GM12874 (cell line): ENCODE data around the gene CLPTM1L.

Experiments used
- TF ChIP-seq, protein P1 (sequence below): IDR thresholded peaks from 2 replicates; pipeline ENCODE4 v1.5.1; 2011; ENCODE audit warnings: low read depth, mild to moderate bottlenecking, control low read depth, low read length, moderate library complexity; ENCODE audit not compliant: insufficient read depth

The CLPTM1L gene

GRCh38 chr5:1325870-1326531, 18.9 kb downstream of the CLPTM1L start:
- TF ChIP-seq, protein P1, sequence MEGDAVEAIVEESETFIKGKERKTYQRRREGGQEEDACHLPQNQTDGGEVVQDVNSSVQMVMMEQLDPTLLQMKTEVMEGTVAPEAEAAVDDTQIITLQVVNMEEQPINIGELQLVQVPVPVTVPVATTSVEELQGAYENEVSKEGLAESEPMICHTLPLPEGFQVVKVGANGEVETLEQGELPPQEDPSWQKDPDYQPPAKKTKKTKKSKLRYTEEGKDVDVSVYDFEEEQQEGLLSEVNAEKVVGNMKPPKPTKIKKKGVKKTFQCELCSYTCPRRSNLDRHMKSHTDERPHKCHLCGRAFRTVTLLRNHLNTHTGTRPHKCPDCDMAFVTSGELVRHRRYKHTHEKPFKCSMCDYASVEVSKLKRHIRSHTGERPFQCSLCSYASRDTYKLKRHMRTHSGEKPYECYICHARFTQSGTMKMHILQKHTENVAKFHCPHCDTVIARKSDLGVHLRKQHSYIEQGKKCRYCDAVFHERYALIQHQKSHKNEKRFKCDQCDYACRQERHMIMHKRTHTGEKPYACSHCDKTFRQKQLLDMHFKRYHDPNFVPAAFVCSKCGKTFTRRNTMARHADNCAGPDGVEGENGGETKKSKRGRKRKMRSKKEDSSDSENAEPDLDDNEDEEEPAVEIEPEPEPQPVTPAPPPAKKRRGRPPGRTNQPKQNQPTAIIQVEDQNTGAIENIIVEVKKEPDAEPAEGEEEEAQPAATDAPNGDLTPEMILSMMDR = no peak

- TF ChIP-seq, protein P1 = no peak
Measured at GRCh38 chr5:1325191-1325741, 19.6 kb downstream of the CLPTM1L start.

DNA sequence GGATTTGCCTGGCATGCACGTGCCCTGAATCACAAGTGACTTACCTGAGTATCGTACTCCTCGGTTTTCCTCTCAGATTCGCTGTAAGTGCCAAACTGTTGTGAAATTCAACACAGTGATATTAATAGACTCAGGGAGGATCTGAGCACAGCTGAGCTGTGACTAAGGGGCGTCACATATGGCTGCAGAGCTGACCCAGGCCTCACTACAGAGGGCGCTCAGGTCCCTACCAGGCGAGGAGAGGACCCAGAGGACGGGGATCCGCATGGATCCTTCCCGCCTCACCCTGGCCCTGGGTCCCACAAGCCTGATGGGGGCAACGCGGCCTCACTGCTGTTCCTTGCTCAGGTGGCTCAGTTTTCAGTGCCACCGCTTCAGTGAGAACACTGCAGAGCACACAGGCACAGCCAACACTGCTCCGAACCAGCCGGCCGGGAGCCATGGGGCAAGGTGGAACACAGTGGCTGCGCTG, 20.1 kb downstream of the CLPTM1L start:
- TF ChIP-seq, protein P1 = no peak

GRCh38 chr5:1324301-1324700, 20.6 kb downstream of the CLPTM1L start:
- TF ChIP-seq, protein P1 = no peak

DNA sequence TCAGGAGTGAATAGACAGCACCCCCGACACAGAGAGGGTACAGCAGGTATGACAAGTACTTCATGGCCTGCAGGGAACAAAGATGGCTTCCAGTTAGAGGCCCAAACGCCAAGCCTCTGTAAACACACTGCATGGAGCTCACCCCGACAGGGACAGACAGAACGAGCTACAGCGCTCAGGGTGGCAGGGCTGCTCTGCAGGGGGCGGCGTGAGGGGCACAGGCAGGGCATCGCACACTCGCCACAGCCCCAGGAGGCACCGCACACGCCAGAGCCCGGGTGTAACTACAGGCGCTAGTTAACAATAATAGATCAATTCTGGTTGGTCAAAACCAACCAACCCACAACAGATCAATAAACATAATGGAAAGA, 21.1 kb downstream of the CLPTM1L start:
- TF ChIP-seq, protein P1 = no peak

GRCh38 chr5:1322955-1323802, 21.7 kb downstream of the CLPTM1L start:
- TF ChIP-seq, protein P1 = no peak

DNA sequence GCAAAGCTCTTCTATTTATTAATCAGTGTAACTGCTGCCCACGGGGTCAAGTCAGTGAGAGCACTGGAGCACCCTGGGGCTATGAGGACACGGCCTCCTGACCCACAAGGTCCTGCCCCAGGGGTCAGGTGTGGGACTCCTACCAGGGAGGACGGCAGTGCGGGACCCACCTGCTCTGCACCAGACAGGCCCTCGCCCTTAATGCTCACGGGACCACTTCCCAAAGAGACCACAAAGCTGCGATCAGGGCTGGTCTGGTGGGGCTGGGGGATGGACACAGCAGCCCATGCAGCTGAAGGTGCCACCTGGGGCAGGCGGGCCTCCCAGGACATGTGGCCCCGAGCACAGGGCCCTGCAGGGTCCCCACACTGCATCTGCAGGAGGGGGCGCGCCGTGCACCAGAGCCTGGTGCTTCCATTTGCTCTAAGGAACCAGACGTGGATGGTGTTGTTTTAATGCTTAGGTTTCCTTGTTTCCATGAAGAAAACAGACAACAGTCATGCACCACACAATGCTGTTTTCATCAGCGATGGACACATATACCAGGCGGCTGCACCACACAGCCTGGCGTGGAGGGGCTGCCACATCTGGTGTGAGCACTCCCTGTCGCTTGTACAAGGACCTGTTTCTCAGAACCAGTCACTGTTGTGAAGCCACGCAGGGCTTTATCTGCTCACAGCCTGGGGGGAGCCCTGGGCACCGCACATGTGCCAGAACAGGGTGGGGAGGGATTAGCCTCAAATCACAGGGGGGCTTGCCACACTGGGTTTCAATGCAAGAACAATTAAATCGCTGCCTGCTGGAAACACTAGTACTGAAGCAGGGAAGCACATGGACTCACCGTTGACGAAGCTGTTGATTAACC, 22.6 kb downstream of the CLPTM1L start:
- TF ChIP-seq, protein P1 = no peak
